HCT116 (cell line): ENCODE measurements around the gene CCL15. TPM values are rescaled to one million over a fixed set of nuclear protein-coding genes. Genes with fewer than 3 reads are reported as not detected.

ENCODE experiments used
- ATAC-seq: fragments of 200-7000 bp; cut with Tn5 transposase; 2 replicates; pipeline ENCODE4 v1.9.1; 2020; ENCODE audit warnings: mild to moderate bottlenecking, moderate library complexity
- BruUV-seq: library from RNA; stranded (reverse); fragments of 400-500 nt; replicated peaks from 2 replicates; lab custom pipeline; 2021; lab: Mats Ljungman, UMichigan
- CTCF ChIA-PET: fragments of 300-600 bp; sonication (Branson Sonifier 250); formaldehyde crosslinking; loops from one replicate; lab custom pipeline; 2021; ENCODE audit warnings: antibody characterized with exemption; lab: Charles Lee
- POLR2A ChIA-PET: fragments of 300-600, 350-600 bp; sonication (Branson Sonifier 250); formaldehyde crosslinking; loops from one replicate; lab custom pipeline; 2021; ENCODE audit warnings: antibody characterized with exemption; lab: Charles Lee
- RAD21 ChIA-PET, 2 experiments: fragments of 300-600 bp; sonication (Branson Sonifier 250); formaldehyde crosslinking; loops; one replicate each; lab custom pipeline; 2023; ENCODE audit warnings: low total read pairs in 2 of 2; ENCODE audit not compliant: uncharacterized antibody in 2 of 2, unreplicated experiment in 2 of 2, low non-redundant PET in 1 of 2; lab: Charles Lee
- DNase-seq: peaks from one replicate; pipeline ENCODE4 v3.0.0-alpha.2; 2010; ENCODE audit warnings: low read depth, low spot score
- H2AFZ ChIP-seq: fragments of 200-600 bp; shearing (Covaris generic), sonication (generic); 2 replicates; pipeline ENCODE4 v1.6.1; 2017; ENCODE audit warnings: low read depth, mixed run types, mixed read lengths, antibody characterized with exemption, low read length; ENCODE audit not compliant: poor library complexity, severe bottlenecking
- H3K27ac ChIP-seq: 2 replicates; pipeline ENCODE4 v1.5.1; 2012; ENCODE audit warnings: low read depth, low read length
- H3K27me3 ChIP-seq: fragments of 200-600 bp; sonication (generic); 2 replicates; pipeline ENCODE4 v1.6.1; 2016; ENCODE audit warnings: mixed run types, low read length, mixed read lengths; ENCODE audit not compliant: insufficient read depth
- H3K36me3 ChIP-seq, 2 experiments: fragments of 200-500 bp in 1 of 2; fragments of 200-600 bp in 1 of 2; sonication (Bioruptor generic) in 1 of 2; sonication (generic) in 1 of 2; 2 replicates each; pipeline versions ENCODE4 v1.5.1 to v1.6.1; 2014 to 2016; ENCODE audit warnings: low read length in 2 of 2, inconsistent platforms in 1 of 2, mixed read lengths in 1 of 2, mixed run types in 1 of 2; ENCODE audit not compliant: insufficient read depth in 2 of 2, control insufficient read depth in 1 of 2
- H3K4me1 ChIP-seq, 2 experiments: fragments of 200-600 bp in 1 of 2; sonication (generic) in 1 of 2; 2 replicates each; pipeline versions ENCODE4 v1.5.1 to v1.6.1; 2012 to 2017; ENCODE audit warnings: low read length in 2 of 2, inconsistent platforms in 1 of 2, mild to moderate bottlenecking in 1 of 2, mixed read lengths in 1 of 2, mixed run types in 1 of 2, moderate library complexity in 1 of 2; ENCODE audit not compliant: insufficient read depth in 2 of 2, control insufficient read depth in 1 of 2
- H3K4me2 ChIP-seq: fragments of 200-600 bp; sonication (generic); 2 replicates; pipeline ENCODE4 v1.6.1; 2017; ENCODE audit warnings: mixed run types, low read length, mixed read lengths
- H3K4me3 ChIP-seq, 2 experiments: fragments of 200-600 bp in 1 of 2; sonication (generic) in 1 of 2; replicated peaks in 1 of 2; 2 replicates each; pipeline ENCODE4 v1.5.1; 2011 to 2016; ENCODE audit warnings: low read length in 2 of 2, control low read depth in 1 of 2, low read depth in 1 of 2, mild to moderate bottlenecking in 1 of 2, mixed read lengths in 1 of 2, mixed run types in 1 of 2
- H3K79me2 ChIP-seq: fragments of 200-600 bp; sonication (generic); 2 replicates; pipeline ENCODE4 v1.6.1; 2017; ENCODE audit warnings: mild to moderate bottlenecking, mixed run types, low read length, moderate library complexity, mixed read lengths; ENCODE audit not compliant: insufficient read depth
- H3K9ac ChIP-seq: fragments of 200-600 bp; sonication (generic); 2 replicates; pipeline ENCODE4 v1.6.1; 2016; ENCODE audit warnings: low read length, mixed read lengths
- H3K9me2 ChIP-seq: fragments of 200-600 bp; sonication (generic), shearing (Covaris generic); 2 replicates; pipeline ENCODE4 v1.6.1; 2017; ENCODE audit warnings: mixed run types, mild to moderate bottlenecking, moderate library complexity; ENCODE audit not compliant: insufficient read depth
- H3K9me3 ChIP-seq, 2 experiments: fragments of 200-500 bp in 1 of 2; fragments of 200-600 bp in 1 of 2; sonication (Bioruptor generic) in 1 of 2; sonication (generic) in 1 of 2; 2 replicates each; pipeline ENCODE4 v1.6.1; 2014 to 2017; ENCODE audit warnings: low read length in 2 of 2, mixed read lengths in 2 of 2, inconsistent platforms in 1 of 2, low read depth in 1 of 2, mild to moderate bottlenecking in 1 of 2, mixed run types in 1 of 2, moderate library complexity in 1 of 2; ENCODE audit not compliant: control insufficient read depth in 1 of 2, insufficient read depth in 1 of 2
- H4K20me1 ChIP-seq: fragments of 200-600 bp; sonication (generic), shearing (Covaris generic); 2 replicates; pipeline ENCODE4 v1.6.1; 2017; ENCODE audit warnings: mixed run types, mild to moderate bottlenecking, moderate library complexity; ENCODE audit not compliant: insufficient read depth
- ATF3 ChIP-seq: IDR thresholded peaks from 2 replicates; pipeline ENCODE4 v1.6.1; 2012
- CBX3 ChIP-seq: IDR thresholded peaks from 2 replicates; pipeline ENCODE4 v1.6.1; 2012; ENCODE audit warnings: low read depth
- CEBPB ChIP-seq: IDR thresholded peaks from 2 replicates; pipeline ENCODE4 v1.6.1; 2012; ENCODE audit warnings: low read depth
- CTCF ChIP-seq, 3 experiments: fragments of 200-600 bp in 1 of 3; sonication (generic) in 1 of 3; IDR thresholded peaks in 2 of 3; conservative IDR thresholded peaks in 1 of 3; 2 replicates each; pipeline ENCODE4 v1.5.1; 2012 to 2017; ENCODE audit warnings: low read depth in 2 of 3, low read length in 2 of 3, antibody characterized with exemption in 1 of 3, borderline replicate concordance in 1 of 3, control low read depth in 1 of 3, mild to moderate bottlenecking in 1 of 3, mixed read lengths in 1 of 3, mixed run types in 1 of 3, moderate library complexity in 1 of 3; ENCODE audit not compliant: insufficient read depth in 1 of 3
- EZH2 ChIP-seq: fragments of 200-600 bp; sonication (generic); IDR thresholded peaks from 2 replicates; pipeline ENCODE4 v1.6.1; 2017; ENCODE audit warnings: antibody characterized with exemption, mixed run types
- EZH2phosphoT487 ChIP-seq: fragments of 200-600 bp; IDR thresholded peaks from 2 replicates; pipeline ENCODE4 v1.6.1; 2018; ENCODE audit warnings: antibody characterized with exemption, borderline replicate concordance
- FOSL1 ChIP-seq: IDR thresholded peaks from 2 replicates; pipeline ENCODE4 v1.6.1; 2012; ENCODE audit warnings: low read depth
- JUND ChIP-seq: IDR thresholded peaks from 2 replicates; pipeline ENCODE4 v1.6.1; 2012
- MAX ChIP-seq: IDR thresholded peaks from 2 replicates; pipeline ENCODE4 v1.6.1; 2012
- POLR2AphosphoS5 ChIP-seq: IDR thresholded peaks from 2 replicates; pipeline ENCODE4 v1.6.1; 2011; ENCODE audit warnings: mild to moderate bottlenecking, low read depth, low read length, moderate library complexity
- RAD21 ChIP-seq: IDR thresholded peaks from 2 replicates; pipeline ENCODE4 v1.6.1; 2012; ENCODE audit warnings: low read depth, mild to moderate bottlenecking
- REST ChIP-seq: IDR thresholded peaks from 2 replicates; pipeline ENCODE4 v1.6.1; 2012; ENCODE audit warnings: low read depth
- SIN3A ChIP-seq: IDR thresholded peaks from 2 replicates; pipeline ENCODE4 v1.6.1; 2012; ENCODE audit warnings: low read depth
- SP1 ChIP-seq: IDR thresholded peaks from 2 replicates; pipeline ENCODE4 v1.6.1; 2012; ENCODE audit warnings: low read depth
- SRF ChIP-seq: IDR thresholded peaks from 2 replicates; pipeline ENCODE4 v1.6.1; 2012; ENCODE audit warnings: low read depth
- ZFX ChIP-seq: fragments of 450-650 bp; IDR thresholded peaks from 2 replicates; pipeline ENCODE4 v1.6.1; 2017
- ZNF274 ChIP-seq: fragments of 200-500 bp; sonication (Bioruptor generic); IDR thresholded peaks from 2 replicates; pipeline ENCODE4 v1.6.1; 2014; ENCODE audit warnings: mild to moderate bottlenecking, low read depth, low read length, inconsistent platforms
- intact Hi-C: fragments of 100-400 bp; cut with micrococcal nuclease; formaldehyde crosslinking; loops from 2 replicates; pipeline ENCODE4 v1.10.0; 2022
- total RNA-seq: library from RNA; stranded (reverse); gene quantifications from one replicate; pipeline ENCODE4 v1.2.1, GENCODE V29; 2021; ENCODE audit not compliant: unreplicated experiment

Gene CCL15
- total RNA-seq, 1 experiment from 2014 or later, result not detected

- no peak overlapping the region for H3K4me3 ChIP-seq
- no peaks in the 10 kb centered on the region for H3K9me2 ChIP-seq
- POLR2A ChIA-PET, result no interaction called here
- CTCF ChIA-PET, result no interaction called here
- no peaks in the 10 kb centered on the region for H3K36me3 ChIP-seq
- no peaks in the 10 kb centered on the region for H3K4me1 ChIP-seq
- no peaks in the 10 kb centered on the region for H4K20me1 ChIP-seq
- no peak overlapping the region for H3K9ac ChIP-seq
- peaks cover 10% of the 10 kb centered on the region; the same call in 1 of the 2 replicates for H3K27me3 ChIP-seq
- no peaks in the 10 kb centered on the region for H3K79me2 ChIP-seq
- DNase-seq, result no peak
- no peak overlapping the region for H3K4me2 ChIP-seq
- no peak for ATAC-seq
- no TSS peak for BruUV-seq
- intact Hi-C loops, result no loop called here
- no peaks in the 10 kb centered on the region for H3K9me3 ChIP-seq
- no peak overlapping the region for H2AFZ ChIP-seq
- H3K27ac ChIP-seq, result no peak overlapping the region
- RAD21 ChIA-PET, result no interaction called here
- TF ChIP-seq EZH2 (no peak), ATF3 (no peak), REST (no peak)
Observed at GRCh38 chr17:36034127-36034526, 32.8 kb upstream of the CCL15 start.

GRCh38 chr17:36030956-36031355 is 29.6 kb upstream of the CCL15 start:
- Histone ChIP-seq H3K9me3 (no peaks in the 10 kb centered on the region), H3K36me3 (no peaks in the 10 kb centered on the region), H3K9me2 (no peaks in the 10 kb centered on the region), H3K4me2 (no peak overlapping the region), H2AFZ (no peak overlapping the region), H3K4me1 (no peaks in the 10 kb centered on the region), H3K27ac (no peak overlapping the region), H3K9ac (no peak overlapping the region), H3K79me2 (no peaks in the 10 kb centered on the region), H3K4me3 (no peak overlapping the region), H3K27me3 (peaks cover 18% of the 10 kb centered on the region), H4K20me1 (no peaks in the 10 kb centered on the region)
- DNase-seq (no peak), ATAC-seq (no peak)
- RAD21 ChIA-PET, result no interaction called here
- POLR2A ChIA-PET, result no interaction called here
- CTCF ChIA-PET, result no interaction called here
- BruUV-seq, result no TSS peak
- intact Hi-C loops, result no loop called here
- no peak for TF ChIP-seq SRF
- TF ChIP-seq CBX3, result no peak
- no peak for TF ChIP-seq SIN3A
- TF ChIP-seq RAD21, result no peak
- TF ChIP-seq SP1, result no peak
- TF ChIP-seq JUND, result no peak
- TF ChIP-seq CEBPB, result no peak
- no peak for TF ChIP-seq POLR2AphosphoS5
- TF ChIP-seq ZFX, result no peak
- TF ChIP-seq EZH2, result no peak
- TF ChIP-seq FOSL1, result no peak
- TF ChIP-seq MAX, result no peak
- no peak for TF ChIP-seq CTCF (IDR thresholded peaks at IDR 0.05 in 2 of 3, conservative IDR thresholded peaks at IDR 0.05 in 1 of 3; ENCODE audit: borderline replicate concordance in 1 of 3, insufficient read depth in 1 of 3, low read depth in 2 of 3, low read length in 2 of 3)
- TF ChIP-seq ZNF274, result no peak
- no peak for TF ChIP-seq EZH2phosphoT487
